GM10248 (cell line): ENCODE data around the gene TNFRSF11A.
A peak's percentile ranks its signal among the peaks of the same experiment; 100 is the strongest.

Experiments
- CTCF ChIA-PET: fragments of 300-600 bp; sonication (Branson Sonifier 250); formaldehyde crosslinking; extraction: SDS; loops from one replicate; lab custom pipeline; 2021; ENCODE audit warnings: antibody characterized with exemption; lab: Yijun Ruan, JAX
- POLR2A ChIA-PET: fragments of 350-650 bp; sonication (Branson Sonifier 250); formaldehyde crosslinking; extraction: SDS; loops from one replicate; lab custom pipeline; 2020; ENCODE audit warnings: antibody characterized with exemption; lab: Yijun Ruan, JAX
- DNase-seq: peaks from one replicate; pipeline ENCODE4 v3.0.0; 2012; ENCODE audit errors: extremely low spot score
- TF ChIP-seq, protein P1 (sequence below): IDR thresholded peaks from 2 replicates; pipeline ENCODE4 v1.5.1; 2012; ENCODE audit warnings: mild to moderate bottlenecking, low read depth; ENCODE audit errors: extremely low read depth, missing control alignments, control extremely low read depth

TNFRSF11A gene

DNA sequence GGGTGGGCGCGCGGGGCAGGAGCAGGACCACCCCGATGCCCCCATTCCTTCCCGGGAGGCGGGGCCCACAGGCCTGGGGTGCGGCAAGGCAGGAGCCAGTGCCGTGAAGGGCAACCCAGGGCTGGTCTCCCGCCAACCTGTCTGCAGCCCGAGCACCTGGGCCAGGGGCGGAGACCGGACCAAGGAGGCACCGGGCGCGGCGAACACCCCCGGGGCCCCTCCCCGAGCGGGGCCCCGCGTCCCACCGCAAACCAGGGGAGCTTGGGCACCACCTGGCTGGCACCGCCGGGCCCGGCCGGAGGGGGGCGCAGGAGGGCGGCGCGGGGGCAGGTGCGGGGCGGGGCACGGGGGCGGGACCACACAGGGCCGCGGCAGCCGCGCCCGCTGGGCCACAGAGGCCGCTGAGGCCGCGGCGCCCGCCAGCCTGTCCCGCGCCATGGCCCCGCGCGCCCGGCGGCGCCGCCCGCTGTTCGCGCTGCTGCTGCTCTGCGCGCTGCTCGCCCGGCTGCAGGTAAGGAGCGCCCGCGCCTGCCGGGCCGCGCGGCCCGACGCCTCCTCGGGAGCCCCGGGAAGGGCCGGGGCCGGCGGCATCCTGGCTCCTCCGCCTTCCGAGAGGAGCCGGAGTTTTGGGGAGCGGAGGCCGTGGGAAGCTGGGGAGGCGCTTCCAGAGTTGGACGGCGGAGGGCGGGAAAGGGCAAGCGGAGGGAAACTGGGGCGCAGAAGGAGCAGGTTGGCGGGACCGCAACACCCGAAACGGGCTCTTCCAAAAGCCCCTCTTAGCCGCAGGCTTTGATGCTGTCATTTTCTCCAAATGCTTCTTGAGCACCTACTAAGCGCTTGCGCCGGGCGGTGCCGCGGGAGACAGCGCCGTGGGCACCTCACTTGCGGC, at the start of gene TNFRSF11A:
TNFRSF11A (plus strand) TSS at position 394 of the 889 bp plus-strand sequence; CDS start at position 437, 43 bp downstream.
- TF ChIP-seq, protein P1, sequence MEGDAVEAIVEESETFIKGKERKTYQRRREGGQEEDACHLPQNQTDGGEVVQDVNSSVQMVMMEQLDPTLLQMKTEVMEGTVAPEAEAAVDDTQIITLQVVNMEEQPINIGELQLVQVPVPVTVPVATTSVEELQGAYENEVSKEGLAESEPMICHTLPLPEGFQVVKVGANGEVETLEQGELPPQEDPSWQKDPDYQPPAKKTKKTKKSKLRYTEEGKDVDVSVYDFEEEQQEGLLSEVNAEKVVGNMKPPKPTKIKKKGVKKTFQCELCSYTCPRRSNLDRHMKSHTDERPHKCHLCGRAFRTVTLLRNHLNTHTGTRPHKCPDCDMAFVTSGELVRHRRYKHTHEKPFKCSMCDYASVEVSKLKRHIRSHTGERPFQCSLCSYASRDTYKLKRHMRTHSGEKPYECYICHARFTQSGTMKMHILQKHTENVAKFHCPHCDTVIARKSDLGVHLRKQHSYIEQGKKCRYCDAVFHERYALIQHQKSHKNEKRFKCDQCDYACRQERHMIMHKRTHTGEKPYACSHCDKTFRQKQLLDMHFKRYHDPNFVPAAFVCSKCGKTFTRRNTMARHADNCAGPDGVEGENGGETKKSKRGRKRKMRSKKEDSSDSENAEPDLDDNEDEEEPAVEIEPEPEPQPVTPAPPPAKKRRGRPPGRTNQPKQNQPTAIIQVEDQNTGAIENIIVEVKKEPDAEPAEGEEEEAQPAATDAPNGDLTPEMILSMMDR: peak; percentile 62
- DNase-seq: peak; percentile 87
- POLR2A ChIA-PET: interaction anchor here (0.6 kb wide), 1 partner anchor 124 kb away, joined by 5 read pairs; no protein-coding TSS in a partner anchor
- CTCF ChIA-PET: interaction anchor here (0.6 to 3.0 kb wide), 9 partner anchors 9 to 259 kb away, joined by 3 to 16 read pairs (median 4); no protein-coding TSS in a partner anchor

DNA sequence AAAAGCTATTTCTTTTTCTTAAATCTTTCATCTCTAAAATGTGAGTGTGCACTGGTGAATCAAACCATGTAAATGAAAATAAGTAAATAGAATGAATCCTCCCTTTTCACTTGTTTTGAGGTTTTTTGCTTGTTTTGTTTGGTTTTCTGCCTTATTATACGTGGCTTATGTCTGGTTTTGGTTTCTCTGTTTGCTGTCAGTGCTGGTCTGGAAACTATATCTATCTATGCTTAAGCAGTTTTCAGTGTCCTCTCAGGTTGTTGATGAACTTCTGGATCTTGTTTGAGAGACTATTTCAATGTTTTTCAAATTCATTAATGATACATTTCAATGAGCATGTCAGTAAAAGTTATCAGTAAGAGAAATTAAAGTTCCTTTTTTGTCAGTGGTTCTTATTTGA, 48.1 kb upstream of the TNFRSF11A start:
- TF ChIP-seq, protein P1: no peak
- CTCF ChIA-PET: interaction anchor here (1.6 to 2.0 kb wide), 2 partner anchors 27 to 28 kb away, joined by 4 read pairs; no protein-coding TSS in a partner anchor
- POLR2A ChIA-PET: no interaction called here
- no peak for DNase-seq

DNA sequence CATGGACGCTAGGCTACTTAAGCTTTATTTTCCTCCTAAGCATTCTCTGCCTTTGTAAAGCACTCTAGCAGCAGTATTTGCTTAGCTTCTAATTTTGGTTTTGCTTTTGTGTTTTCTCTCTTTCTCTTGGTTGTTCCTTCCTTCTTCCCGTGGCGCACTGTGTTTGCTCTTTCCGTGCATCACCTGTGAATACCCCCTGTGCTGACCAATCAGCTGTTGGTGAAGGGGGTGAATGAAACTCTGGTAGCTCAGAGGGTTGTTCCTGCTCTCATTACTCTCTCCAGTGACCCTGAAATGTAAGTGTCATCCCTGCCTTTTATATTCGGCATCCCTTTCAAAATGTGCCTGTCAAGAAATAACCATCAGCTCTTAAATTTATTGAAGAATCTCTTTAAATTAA, 45.5 kb upstream of the TNFRSF11A start:
- TF ChIP-seq, protein P1: no peak
- DNase-seq: no peak
- ChIA-PET POLR2A (no interaction called here), CTCF (interaction anchor here (0.8 to 1.3 kb wide), 4 partner anchors 8 to 119 kb away, joined by 3 to 7 read pairs (median 3); no protein-coding TSS in a partner anchor)

DNA sequence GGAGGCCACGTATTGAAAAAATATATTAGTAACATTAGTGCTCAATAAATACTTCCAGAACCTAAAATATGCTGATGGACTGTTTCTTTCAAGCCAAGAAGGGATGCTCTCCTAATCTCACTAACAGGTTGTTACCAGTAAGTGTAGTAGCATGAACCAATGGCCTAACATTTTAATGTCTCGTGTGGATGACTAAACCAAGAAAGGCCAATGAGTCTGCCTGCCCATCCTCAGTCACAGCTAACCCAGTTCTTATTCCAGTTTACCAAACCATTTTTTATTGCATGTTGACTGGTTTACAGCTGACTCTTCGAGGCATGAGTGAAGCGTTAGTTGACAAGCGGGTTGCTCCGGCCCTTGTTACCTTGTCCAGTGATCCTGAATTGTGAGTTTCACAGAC, 45.1 kb upstream of the TNFRSF11A start:
- ChIA-PET POLR2A (no interaction called here), CTCF (interaction anchor here (0.8 to 1.3 kb wide), 4 partner anchors 8 to 119 kb away, joined by 3 to 7 read pairs (median 3); no protein-coding TSS in a partner anchor)
- DNase-seq: no peak
- TF ChIP-seq, protein P1: no peak

DNA sequence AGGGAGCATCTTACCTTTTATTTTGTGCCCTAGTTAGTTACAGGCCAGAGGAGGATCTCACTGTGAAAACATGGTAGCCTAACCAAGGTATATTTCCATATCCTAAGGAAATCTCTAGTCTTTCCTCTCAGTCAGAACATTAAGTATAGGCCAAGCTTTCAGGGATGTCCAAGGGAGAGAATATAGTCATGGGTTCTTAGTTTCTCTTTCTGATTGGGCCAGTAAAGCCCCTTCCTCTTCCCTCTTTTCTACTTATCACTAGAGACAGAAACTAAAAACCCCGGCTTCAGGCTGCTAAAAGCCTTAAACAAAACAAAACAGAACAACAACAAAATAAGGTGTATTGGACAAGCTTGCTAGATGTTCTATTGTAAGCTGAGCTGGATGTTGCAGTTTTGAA, 44.3 kb upstream of the TNFRSF11A start:
- ChIA-PET CTCF (interaction anchor here (0.9 to 1.2 kb wide), 2 partner anchors 22 to 120 kb away, joined by 3 read pairs; no protein-coding TSS in a partner anchor), POLR2A (no interaction called here)
- TF ChIP-seq, protein P1: no peak
- no peak for DNase-seq

DNA sequence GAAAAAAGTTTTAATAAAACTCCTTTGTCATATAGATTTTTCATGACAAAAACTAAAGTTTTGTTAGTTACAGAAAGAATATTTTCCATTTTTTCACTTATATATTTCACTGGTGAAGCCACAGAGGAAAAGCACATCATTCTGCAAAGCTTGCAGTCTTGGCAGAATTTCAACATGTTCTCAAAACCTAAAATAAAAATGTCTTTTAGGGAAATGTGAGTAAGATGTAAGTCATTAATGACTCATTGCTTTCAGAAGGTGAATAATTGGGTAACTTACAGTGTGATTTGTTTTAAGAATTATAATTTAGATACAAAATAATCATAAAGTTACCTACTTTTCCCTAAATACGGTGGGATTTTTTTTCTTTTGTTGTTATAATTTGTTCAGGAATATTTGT, 43.4 kb upstream of the TNFRSF11A start:
- POLR2A ChIA-PET: no interaction called here
- TF ChIP-seq, protein P1: no peak
- DNase-seq: no peak
- CTCF ChIA-PET: interaction anchor here (1.2 kb wide), 1 partner anchor 23 kb away, joined by 3 read pairs; no protein-coding TSS in a partner anchor
